Breast epithelium (tissue), 4 donors: Measurements from ENCODE around the gene CBX6. TPM values are rescaled to one million over a fixed set of nuclear protein-coding genes. Genes with fewer than 3 reads are reported as not detected.

Experiments
- DNase-seq, 2 donors: peaks; one replicate each; pipeline ENCODE4 v3.0.0-alpha.2; 2019; ENCODE audit warnings: low spot score in 2 of 2
- H3K27ac ChIP-seq, 2 donors: fragments of 200-600 bp; sonication (generic) in 1 of 2; one replicate each; pipeline ENCODE4 v1.5.1; 2016 to 2019; ENCODE audit warnings: mild to moderate bottlenecking in 1 of 2
- H3K27me3 ChIP-seq, 2 donors: fragments of 200-600 bp; sonication (generic) in 1 of 2; one replicate each; pipeline versions ENCODE4 v1.5.1 to v1.6.0; 2017 to 2019; ENCODE audit warnings: control low read depth in 1 of 2, mild to moderate bottlenecking in 1 of 2
- H3K36me3 ChIP-seq: fragments of 200-600 bp; one replicate; pipeline ENCODE4 v1.5.1; 2019
- H3K4me1 ChIP-seq, 2 donors: fragments of 200-600 bp; sonication (generic); one replicate each; pipeline ENCODE4 v1.5.1; 2016 to 2019; ENCODE audit warnings: control low read depth in 1 of 2
- H3K4me3 ChIP-seq, 3 donors: fragments of 200-600 bp; sonication (generic); 1 replicate in 2 of 3; 2 replicates in 1 of 3; pipeline ENCODE4 v1.5.1; 2016 to 2019; ENCODE audit warnings: mild to moderate bottlenecking in 3 of 3, moderate library complexity in 2 of 3
- H3K9me3 ChIP-seq, 2 donors: fragments of 200-600 bp; sonication (generic) in 1 of 2; one replicate each; pipeline ENCODE4 v1.5.1; 2016 to 2019; ENCODE audit warnings: control low read depth in 1 of 2
- CTCF ChIP-seq, 3 donors: fragments of 450-650 bp; IDR thresholded peaks; one replicate each; pipeline ENCODE4 v1.5.1; 2016 to 2017; ENCODE audit warnings: antibody characterized with exemption in 3 of 3, mild to moderate bottlenecking in 3 of 3, moderate library complexity in 3 of 3
- POLR2A ChIP-seq: fragments of 450-650 bp; IDR thresholded peaks from one replicate; pipeline ENCODE4 v1.6.1; 2016; ENCODE audit warnings: antibody characterized with exemption, mild to moderate bottlenecking, moderate library complexity
- POLR2AphosphoS5 ChIP-seq, 3 donors: sonication (generic); formaldehyde crosslinking; IDR thresholded peaks; one replicate each; pipeline ENCODE4 v1.6.1; 2017; ENCODE audit warnings: antibody characterized with exemption in 3 of 3
- intact Hi-C: fragments of 100-400 bp; cut with DNase I; formaldehyde crosslinking; loops from one replicate; pipeline ENCODE4 v1.15.1; 2023; ENCODE audit warnings: low total_unique reads
- total RNA-seq, 3 donors: library from RNA; depleted of rRNA; stranded (reverse); fragments of >200 nt; gene quantifications; one replicate each; pipeline ENCODE4 v1.1.0, GENCODE V29; 2016

CBX6 gene
- total RNA-seq, 3 donors from 2014 or later, result 20.2 to 34.7 (median 25.9) TPM

- Histone ChIP-seq H3K27ac (no peak overlapping the region), H3K4me1 (no peaks in the 10 kb centered on the region), H3K4me3 (no peak overlapping the region), H3K27me3 (no peaks in the 10 kb centered on the region), H3K9me3 (no peaks in the 10 kb centered on the region), H3K36me3 (no peaks in the 10 kb centered on the region)
- TF ChIP-seq POLR2A (no peak), CTCF (IDR thresholded peaks at IDR 0.05) (no peak), POLR2AphosphoS5 (IDR thresholded peaks at IDR 0.05) (no peak)
- DNase-seq, result no peak
- intact Hi-C loops, result no loop called here
These were observed 41.2 kb downstream of the CBX6 start for GRCh38 chr22:38830845-38831108.

DNA sequence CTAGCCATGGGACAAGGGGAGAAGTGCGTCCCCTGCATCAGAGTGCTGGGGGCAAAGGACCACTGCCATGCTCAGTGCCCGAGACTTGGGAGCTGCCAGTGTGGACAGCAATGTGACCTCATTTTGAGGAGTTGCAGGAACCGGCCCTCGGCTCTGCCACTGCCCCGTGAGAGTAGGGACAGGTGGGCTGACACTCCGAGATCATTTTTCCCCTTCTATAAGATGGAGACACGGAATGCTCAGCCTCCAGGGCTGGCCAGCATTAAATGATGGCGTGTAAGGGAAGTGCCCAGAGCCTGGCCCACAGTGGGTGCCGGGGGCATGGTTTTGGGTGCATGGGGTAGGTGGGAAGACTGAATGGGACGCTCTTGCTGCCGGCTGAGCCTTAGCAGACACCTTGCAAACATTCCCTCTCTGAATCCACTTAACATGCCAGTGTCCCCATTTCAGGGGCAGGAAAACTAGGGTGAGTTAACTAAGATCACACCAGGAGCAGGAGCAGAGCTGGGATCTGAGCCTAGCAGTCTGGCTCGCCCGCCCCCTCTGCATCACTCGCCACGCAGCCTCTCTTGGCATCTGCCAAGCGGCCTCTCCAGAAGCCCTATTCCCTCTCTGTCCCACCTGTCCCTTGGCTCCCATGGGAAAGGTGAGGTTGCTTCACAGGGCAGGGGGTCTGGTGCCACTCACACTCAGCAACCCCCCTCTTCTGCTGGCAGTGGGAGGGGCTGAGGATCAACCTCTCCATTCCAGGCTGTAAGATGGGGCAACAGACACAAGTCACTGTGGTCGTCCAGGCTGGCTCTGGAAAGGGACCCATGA, 41.8 kb downstream of the CBX6 start:
- Histone ChIP-seq H3K9me3 (no peaks in the 10 kb centered on the region), H3K4me1 (no peaks in the 10 kb centered on the region), H3K36me3 (no peaks in the 10 kb centered on the region), H3K27me3 (no peaks in the 10 kb centered on the region), H3K27ac (no peak overlapping the region), H3K4me3 (no peak overlapping the region)
- intact Hi-C loops, result no loop called here
- no peak for DNase-seq
- TF ChIP-seq CTCF (IDR thresholded peaks at IDR 0.05) (no peak), POLR2A (no peak), POLR2AphosphoS5 (IDR thresholded peaks at IDR 0.05) (no peak)

DNA sequence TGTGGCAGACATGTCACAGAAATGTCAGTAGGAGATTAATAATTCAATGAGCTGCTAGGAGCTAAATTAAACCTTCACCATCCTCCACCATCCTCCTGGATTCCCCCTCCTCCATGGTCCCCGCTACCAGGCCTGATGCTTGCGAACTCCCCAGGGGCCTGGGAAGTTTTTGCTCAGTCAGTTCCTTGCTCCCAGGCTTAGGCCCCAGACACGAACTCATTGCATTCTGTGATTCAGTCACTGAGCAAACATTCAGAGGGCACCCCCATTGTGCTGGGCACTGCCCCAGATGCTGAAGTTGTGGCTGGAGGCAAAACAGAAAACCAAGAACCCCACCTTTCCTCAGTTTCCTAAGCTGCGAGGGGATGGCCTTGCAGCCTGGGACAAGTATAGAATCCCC, 42.5 kb downstream of the CBX6 start:
- intact Hi-C loops, result no loop called here
- no peaks in the 10 kb centered on the region for H3K27me3 ChIP-seq
- no peaks in the 10 kb centered on the region for H3K36me3 ChIP-seq
- no peak for DNase-seq
- H3K27ac ChIP-seq, result no peak overlapping the region
- no peaks in the 10 kb centered on the region for H3K9me3 ChIP-seq
- no peaks in the 10 kb centered on the region for H3K4me1 ChIP-seq
- TF ChIP-seq POLR2AphosphoS5 (IDR thresholded peaks at IDR 0.05) (no peak), CTCF (IDR thresholded peaks at IDR 0.05) (no peak), POLR2A (no peak)
- no peak overlapping the region for H3K4me3 ChIP-seq

DNA sequence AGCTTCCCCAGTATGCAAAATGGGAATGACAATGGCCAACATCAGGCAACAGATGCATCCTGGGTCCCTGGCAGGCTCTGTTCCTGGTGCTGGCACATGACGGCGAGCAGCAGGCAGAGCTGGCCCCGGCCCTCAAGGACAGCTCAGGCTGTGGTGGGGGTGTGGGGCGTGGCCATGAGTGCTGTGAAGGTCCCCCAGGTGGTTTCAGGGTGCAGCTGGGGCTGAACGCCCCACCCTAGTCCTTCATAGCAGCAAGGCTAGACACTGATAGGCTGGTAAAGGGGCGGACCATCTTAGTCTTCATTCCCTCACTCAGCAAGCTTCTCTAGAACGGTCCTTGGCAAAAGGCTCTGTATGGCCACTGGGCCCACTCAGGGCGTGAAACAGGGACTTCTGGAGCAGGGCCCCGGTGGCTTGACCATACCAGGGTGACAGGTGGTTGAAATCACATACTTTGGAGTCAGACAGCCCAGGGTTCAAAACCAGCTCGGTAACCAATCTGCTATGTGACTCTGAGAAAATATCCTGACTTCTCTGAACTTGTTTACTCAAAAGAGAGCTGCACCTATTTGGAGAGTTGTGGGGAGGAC, 43.3 kb downstream of the CBX6 start:
- no peak overlapping the region for H3K4me3 ChIP-seq
- no peak for DNase-seq
- no peaks in the 10 kb centered on the region for H3K4me1 ChIP-seq
- TF ChIP-seq POLR2A, result no peak
- no peak for TF ChIP-seq POLR2AphosphoS5 (IDR thresholded peaks at IDR 0.05)
- TF ChIP-seq CTCF (IDR thresholded peaks at IDR 0.05), result no peak
- intact Hi-C loops, result no loop called here
- H3K27me3 ChIP-seq, result no peaks in the 10 kb centered on the region
- H3K27ac ChIP-seq, result no peak overlapping the region
- no peaks in the 10 kb centered on the region for H3K36me3 ChIP-seq
- no peaks in the 10 kb centered on the region for H3K9me3 ChIP-seq

GRCh38 chr22:38828191-38828590, 43.8 kb downstream of the CBX6 start:
- intact Hi-C loops, result no loop called here
- TF ChIP-seq POLR2AphosphoS5 (IDR thresholded peaks at IDR 0.05) (no peak), POLR2A (no peak), CTCF (IDR thresholded peaks at IDR 0.05) (no peak)

More at GRCh38 chr22:38828191-38828590, 43.8 kb downstream of the CBX6 start:
- DNase-seq, result no peak
- Histone ChIP-seq H3K9me3 (no peaks in the 10 kb centered on the region), H3K27me3 (no peaks in the 10 kb centered on the region), H3K36me3 (no peaks in the 10 kb centered on the region), H3K27ac (no peak overlapping the region), H3K4me3 (no peak overlapping the region), H3K4me1 (no peaks in the 10 kb centered on the region)
